Adipose tissue (tissue), 3 donors: ENCODE data around the gene TENM4. TPM values are rescaled to one million over a fixed set of nuclear protein-coding genes. Genes with fewer than 3 reads are reported as not detected.

Source experiments
- H3K27ac ChIP-seq: one replicate; pipeline ENCODE4 v1.5.1; 2013; ENCODE audit warnings: low read depth, low read length
- WGBS, 3 donors: extraction: QIAGEN DNeasy Blood & Tissue Kit; methylation state at CpG; one replicate each; pipeline ENCODE4 v1.1.7; 2013; 5-methylcytosine and 5-hydroxymethylcytosine counted together
- polyA plus RNA-seq, 3 donors: library from polyadenylated mRNA; stranded (reverse); fragments of 200-250 nt; gene quantifications; one replicate each; pipeline ENCODE4 v1.2.3, GENCODE V29; 2013
- donor health status: healthy with polysubstance abuse.
- donor health status: Bipolar disorder and iron deficiency.
- donor health status: healthy.

TENM4 gene
- polyA plus RNA-seq, 3 donors: 0.22 to 2.7 (median 0.41) TPM

DNA sequence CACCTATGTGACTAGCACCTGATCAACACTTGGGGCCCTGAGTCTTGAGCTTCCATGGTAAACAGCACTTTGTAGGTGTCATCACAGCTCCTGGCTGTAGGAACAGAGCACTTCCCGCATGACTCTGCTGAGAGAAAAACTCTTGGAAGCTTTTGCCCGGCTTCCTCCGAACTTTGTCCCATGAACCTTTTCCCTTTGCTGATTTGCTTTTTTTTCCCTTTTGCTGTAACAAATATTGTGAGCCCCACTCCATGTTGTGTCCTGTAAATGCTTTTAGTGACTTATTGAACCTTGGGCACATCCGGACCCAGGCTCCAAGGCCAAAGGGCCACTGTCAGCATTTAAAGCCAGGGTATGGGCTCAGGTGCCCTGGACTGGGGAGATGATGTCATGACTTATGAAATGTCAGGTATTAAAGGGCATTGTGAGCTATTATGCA is 391.1 kb downstream of the TENM4 start:
- WGBS, 3 donors: 80 to 91% (median 87%) methylated on average over 4 of the region's 4 CpGs
- H3K27ac ChIP-seq: no peak overlapping the region

DNA sequence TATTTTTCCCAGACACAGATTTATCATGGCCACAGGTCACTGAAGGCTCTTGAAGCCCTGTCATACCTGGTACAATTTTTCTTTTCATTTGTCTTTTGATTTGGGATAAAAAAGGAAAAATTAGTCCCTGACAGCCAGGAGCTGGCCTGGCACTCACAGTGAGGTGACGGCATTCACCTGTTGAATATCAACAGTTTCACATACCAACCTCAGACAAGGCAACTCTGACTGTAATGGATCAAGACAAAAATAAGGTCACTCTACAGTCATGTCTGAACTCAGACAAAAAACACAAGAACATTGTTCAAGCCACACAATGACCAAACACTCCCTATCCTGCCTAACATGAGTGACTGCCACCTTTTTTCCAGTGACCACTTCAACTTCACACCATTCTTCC is 392.9 kb downstream of the TENM4 start:
- WGBS, 3 donors: 63 to 100% (median 95%) methylated on average over 1 of the region's 1 CpG
- no peak overlapping the region for H3K27ac ChIP-seq

DNA sequence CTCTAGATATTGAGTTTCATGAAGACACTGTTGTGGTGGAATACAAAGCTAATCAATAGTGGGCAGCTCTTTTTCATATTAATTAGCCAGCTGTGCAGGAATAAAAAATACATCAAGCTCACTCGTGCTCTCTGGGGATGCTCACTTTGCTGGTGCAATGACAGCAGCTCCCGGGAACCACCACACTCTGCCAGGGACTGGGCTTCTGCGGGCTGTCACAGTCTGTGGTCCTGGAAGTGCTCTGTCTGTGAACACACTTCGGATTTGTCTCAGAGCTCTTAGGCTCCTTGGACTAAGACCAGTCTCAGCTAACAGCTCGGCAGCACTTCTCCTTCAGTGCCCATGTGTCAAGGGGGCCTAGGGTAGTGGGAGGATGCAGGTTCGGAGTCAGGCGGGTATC is 393.5 kb downstream of the TENM4 start:
- H3K27ac ChIP-seq: no peak overlapping the region
- 71 to 87% (median 86%) methylated on average over 7 of the region's 7 CpGs for WGBS, 3 donors

DNA sequence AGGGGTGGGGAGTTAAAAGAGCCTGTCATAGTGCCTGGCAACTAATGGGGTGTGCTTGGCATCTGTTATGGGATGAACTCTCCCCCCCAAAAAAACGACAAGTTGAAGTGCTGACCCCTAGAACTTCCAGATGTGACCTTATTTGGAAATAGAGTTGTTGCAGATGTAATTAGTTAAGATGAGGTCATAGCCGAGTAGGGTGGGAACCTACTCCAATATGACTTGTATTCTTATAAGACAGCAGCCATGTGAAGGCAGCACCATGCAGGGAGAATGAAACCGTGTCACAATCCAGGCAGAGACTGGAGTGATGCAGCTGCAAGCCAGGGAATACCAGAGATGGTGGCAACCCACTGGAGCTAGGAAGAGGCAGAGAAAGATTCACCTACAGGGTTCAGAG is 394.5 kb downstream of the TENM4 start:
- WGBS, 3 donors: 56 to 64% (median 62%) methylated on average over 3 of the region's 3 CpGs
- H3K27ac ChIP-seq: no peak overlapping the region

DNA sequence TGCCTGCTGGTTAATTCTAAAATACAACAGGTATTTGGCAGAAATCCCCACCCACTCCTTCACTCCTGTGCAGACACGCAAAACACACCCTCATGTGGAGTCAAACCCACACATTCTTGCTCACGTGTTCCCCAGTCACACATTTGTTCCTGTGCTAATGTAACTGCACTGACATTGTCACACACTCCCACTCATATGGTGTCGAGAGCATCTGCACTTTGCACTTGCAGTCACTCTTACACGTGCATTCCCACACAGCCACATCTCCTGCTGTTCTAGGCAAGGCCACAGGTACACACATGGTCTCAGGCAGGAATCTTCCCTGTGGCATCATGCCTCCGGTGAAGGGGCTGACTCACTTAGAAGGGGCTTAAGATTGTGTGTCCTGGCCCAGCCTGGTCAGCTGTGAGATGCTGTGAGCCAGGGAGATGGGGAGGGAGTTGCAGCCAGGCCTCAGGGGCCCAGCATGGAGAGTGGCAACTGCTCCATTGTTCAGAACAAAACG is 395.0 kb downstream of the TENM4 start:
- no peak overlapping the region for H3K27ac ChIP-seq
- WGBS, 3 donors: 55 to 71% (median 66%) methylated on average over 6 of the region's 6 CpGs

DNA sequence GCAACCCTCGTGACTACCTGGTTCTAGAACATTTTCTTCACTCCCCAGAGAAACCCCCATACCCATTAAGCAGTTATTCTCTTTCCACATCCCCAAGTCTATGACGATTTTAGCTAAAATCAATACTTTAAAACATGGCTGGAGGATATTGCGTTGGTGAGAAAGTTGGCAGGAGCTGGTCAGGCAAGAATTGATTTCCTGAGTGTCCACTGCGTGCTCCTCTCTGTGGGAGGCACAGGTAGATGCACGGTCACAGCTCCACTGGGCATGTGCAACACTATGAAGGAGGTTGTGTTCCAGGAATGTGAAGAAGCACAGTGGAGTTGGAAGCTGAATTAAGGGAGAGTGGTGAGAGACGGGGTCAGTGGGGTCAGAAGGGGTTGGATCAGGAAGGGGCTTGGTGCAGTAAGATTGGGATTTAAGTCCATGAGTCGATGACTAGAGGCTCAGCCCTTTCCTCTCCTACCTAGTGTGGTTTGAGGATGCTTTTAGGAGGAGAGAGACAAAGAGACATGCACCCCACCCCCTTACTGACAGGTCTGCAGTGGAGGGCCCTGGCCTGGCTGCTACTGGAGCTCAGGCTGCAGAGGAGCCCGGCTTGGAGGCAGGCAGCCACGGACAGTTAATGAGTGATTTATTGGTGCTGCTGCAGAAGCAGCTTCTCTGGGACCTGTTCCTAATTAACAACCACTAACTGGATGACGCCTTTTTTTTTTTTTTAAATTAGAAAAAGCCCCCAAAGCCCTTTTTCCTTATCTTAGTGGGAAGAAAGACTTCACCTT is 395.6 kb downstream of the TENM4 start:
- 45 to 77% (median 75%) methylated on average over 10 of the region's 10 CpGs for WGBS, 3 donors
- no peak overlapping the region for H3K27ac ChIP-seq

DNA sequence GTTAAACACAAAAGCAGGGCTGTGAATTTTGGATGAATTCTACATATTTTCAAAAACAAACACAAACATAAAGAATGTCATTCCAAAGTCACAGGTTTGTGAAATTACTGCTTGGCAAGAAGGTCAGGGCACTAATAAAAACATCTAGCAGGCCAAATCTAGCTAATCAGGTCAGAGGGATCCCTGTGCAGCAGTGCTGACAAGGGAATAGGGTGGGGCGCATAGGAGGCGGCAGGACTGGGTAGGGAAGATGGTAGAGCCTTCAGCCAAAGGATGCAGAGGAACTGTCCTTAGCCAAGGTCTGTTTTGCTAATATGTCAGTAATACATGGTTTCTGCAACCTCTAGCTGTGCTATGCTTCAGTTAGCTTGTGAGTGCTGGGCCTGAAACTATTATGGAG is 396.6 kb downstream of the TENM4 start:
- 81 to 94% (median 87%) methylated on average over 2 of the region's 2 CpGs for WGBS, 3 donors
- no peak overlapping the region for H3K27ac ChIP-seq

DNA sequence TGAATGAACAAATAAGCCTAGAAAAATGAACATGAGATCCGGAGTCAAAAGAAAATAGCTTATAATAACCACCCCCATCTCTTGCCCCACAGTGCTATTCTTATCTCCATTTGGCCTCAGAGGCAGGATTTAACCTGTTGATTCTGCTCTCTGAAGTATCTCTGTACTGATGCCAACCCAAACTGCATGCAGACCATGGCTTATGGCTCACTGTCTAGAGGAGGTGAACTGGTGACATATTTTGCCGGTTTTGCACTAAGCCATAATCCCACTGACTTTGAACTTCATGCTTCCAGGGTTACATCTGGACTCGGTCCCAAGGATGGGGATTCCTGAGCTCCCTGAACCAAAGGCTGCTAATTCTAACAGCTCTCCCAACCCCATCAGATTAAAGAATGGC is 397.1 kb downstream of the TENM4 start:
- H3K27ac ChIP-seq: no peak overlapping the region
- whole genome bisulfite sequencing, 3 donors: 56 to 85% (median 78%) methylated on average over 3 of the region's 3 CpGs

DNA sequence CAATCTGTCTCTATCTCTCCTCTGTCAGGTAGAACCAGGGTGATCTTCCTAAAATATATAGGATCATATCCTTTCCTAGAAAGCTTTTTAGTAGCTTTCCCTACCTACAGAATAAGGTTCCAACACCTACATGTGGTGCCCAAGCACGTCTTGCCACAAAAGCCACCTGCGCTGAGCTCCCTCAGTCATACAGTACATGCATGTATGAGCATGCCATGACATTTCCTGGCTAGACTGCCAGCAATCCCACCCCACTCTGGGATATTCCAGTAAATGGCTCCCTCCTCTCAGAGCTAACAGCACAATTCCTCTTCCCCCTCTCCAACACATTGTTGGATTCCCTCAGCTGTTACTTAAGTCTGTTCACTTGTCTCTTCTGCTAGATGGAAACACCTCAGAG is 398.0 kb downstream of the TENM4 start:
- H3K27ac ChIP-seq: no peak overlapping the region
- WGBS, 3 donors: 93 to 97% (median 94%) methylated on average over 2 of the region's 2 CpGs

DNA sequence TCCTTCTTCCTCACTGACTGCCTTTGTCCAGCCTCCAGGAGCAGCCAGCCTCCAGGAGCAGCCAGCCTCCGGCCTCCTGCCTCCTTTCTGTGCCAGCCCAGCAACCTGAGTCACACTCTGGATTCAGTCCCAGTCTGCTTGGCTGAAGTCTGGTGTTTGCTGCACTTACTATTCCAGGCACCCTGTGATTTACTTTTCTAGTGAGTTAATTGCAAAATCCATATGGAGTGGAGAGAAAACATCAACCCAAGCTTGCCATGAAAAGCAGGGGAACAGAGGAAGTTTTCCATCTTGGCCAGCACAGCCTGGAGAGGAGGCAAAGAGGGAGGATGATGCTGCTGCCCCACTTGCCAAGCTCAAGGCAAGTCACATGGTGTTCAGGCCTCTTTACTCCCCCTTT is 400.5 kb downstream of the TENM4 start:
- no peak overlapping the region for H3K27ac ChIP-seq
- 83 to 92% (median 91%) methylated on average over 1 of the region's 1 CpG for WGBS, 3 donors

DNA sequence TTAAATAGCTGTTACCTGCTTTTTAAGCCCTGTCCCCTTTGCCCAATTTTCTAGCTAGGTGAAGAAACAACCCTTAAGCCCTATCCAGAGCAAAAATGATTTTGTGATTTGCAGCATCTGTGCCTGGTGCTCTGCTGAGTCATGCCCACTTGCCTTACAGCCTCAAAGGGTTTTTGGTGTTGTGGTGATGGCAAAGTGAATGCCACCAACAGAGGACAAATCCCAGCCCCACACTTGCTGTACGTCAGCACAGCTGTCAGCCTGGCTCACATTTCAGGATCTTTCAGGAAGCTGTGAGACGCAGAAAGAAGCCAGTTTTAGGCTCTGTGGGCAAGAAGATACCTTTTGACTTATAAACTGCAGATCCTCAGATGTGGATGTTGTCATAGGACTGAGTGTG is 401.7 kb downstream of the TENM4 start:
- WGBS, 3 donors: 56 to 75% (median 58%) methylated on average over 2 of the region's 2 CpGs
- no peak overlapping the region for H3K27ac ChIP-seq

DNA sequence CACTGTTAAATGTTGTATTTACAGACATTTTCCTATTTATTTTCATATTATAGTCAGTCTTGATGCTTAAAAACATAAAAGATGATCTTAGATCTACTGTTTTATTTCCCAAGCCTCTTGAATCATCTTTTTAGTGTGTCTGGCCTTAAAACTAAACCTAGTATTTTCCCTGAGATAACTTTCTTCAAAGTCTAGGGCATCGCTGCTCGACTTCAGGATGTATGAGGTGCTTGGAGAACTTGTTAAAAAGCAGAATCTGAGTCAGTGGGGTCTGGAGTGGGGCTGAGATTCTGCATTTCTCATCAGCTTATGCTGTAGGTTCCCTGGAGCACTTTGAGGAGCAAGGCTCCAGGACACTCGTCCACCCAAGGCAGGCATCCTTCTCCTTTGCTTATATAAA is 404.9 kb downstream of the TENM4 start:
- no peak overlapping the region for H3K27ac ChIP-seq
- 57 to 60% (median 60%) methylated on average over 3 of the region's 3 CpGs for WGBS, 3 donors

DNA sequence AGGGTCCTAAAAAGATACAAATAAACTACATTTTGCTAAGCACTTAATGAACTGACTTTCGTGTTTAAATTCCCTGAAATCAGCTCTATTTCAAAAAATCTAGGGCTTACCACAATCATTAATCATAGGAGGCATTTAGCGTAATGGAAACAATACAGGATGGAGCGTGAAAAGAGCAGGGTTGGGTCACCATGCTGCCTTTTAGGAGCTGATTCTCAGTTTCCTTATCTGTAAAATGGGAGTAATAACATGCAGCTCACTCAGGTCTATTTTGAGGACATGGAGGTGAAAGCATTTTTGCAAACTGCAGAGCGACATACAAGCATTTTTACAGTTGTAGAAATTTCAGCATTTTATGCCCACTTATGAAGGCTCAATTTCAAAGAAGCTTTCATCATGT is 407.0 kb downstream of the TENM4 start:
- H3K27ac ChIP-seq: no peak overlapping the region
- 67 to 87% (median 79%) methylated on average over 4 of the region's 4 CpGs for WGBS, 3 donors

DNA sequence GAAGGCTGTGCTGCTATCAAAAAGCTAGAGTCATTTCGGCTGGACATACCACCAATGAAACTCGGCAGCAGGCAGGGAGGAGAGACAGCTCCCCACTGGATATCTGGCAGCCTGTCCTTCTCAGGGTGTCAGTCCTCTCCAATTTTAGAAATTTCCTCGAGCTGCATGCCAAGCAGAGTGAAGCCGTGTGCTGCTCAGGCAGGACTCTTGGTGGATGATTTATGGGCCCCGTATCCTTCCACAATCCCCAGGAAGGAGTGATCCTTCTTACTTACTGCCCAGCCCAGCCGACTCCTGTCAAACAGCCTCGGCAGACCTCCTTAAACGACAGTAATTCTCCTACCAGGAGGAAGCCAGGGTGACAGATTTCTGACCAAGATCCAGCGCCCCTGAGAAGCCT is 410.4 kb downstream of the TENM4 start:
- no peak overlapping the region for H3K27ac ChIP-seq
- WGBS, 3 donors: 17 to 58% (median 22%) methylated on average over 9 of the region's 9 CpGs

DNA sequence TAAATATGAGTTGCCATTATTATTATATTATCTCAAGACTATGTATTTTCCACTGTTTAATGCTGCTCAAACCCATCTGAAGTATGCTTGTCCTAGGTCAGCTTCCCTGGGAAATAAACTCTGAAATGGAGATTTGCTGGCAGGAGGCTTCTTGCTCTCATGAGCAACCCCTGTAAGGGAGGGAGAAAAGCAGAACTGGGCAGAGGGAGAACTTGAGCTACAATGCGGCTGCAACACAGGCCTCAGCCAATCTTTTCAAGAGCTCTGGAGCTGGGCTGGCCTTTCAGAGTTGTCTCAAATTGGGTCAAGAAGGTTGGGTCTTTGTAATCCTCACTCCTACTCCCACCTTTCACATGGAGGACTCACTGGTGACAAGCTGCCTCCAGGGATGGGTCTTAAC is 412.6 kb downstream of the TENM4 start:
- H3K27ac ChIP-seq: no peak overlapping the region
- 67 to 79% (median 75%) methylated on average over 1 of the region's 1 CpG for WGBS, 3 donors

DNA sequence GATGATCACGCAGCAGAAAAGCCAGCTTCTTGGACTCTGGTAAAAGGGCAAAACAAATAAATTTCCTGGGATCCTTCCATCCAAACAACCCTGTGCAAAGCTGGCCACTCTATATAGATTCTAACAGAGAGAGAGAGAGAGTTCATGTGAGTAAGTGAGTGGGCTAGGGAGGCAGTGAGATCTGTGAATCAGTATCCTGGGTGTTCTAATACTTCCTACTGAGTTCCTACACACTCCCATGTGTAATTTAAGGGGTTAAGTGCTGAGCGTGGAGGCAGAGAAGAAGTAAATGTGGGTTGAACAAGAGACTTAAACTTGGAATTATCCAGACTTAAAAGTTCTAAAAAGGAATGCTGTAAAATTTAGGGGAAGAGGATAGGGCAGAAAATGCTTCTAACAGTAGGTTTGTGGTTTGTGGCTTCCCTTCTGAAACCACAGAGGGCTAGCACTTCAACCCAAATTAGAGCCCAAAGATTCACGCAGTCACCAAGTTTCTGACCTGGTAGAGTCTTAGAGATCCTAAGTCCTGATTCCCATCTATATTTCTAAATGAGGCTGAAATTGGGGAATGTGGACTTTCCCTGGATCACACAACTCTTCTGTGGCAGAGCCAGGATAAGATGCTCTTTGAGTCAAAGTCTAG is 413.9 kb downstream of the TENM4 start:
- H3K27ac ChIP-seq: no peak overlapping the region
- 53 to 68% (median 56%) methylated on average over 3 of the region's 3 CpGs for WGBS, 3 donors

DNA sequence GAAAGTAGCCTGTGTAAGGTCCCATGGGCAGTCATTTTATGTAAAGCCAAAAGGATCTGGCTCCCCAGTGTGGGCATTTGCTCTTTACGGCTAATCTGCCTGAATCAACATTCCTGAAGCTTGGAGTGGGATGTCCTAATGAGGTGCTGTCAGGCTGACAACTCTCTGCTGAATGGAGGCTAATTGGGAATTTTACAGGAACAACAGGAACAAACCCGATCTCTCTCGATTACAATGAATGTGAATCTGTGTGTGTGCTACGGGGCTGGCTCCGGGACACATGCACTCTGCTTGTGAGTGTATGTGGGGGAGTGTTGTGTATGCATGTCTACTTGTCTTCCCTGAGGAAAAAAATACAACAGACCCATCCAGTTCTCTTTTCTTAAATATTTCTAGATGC is 415.2 kb downstream of the TENM4 start:
- WGBS, 3 donors: 42 to 55% (median 50%) methylated on average over 5 of the region's 5 CpGs
- H3K27ac ChIP-seq: no peak overlapping the region

DNA sequence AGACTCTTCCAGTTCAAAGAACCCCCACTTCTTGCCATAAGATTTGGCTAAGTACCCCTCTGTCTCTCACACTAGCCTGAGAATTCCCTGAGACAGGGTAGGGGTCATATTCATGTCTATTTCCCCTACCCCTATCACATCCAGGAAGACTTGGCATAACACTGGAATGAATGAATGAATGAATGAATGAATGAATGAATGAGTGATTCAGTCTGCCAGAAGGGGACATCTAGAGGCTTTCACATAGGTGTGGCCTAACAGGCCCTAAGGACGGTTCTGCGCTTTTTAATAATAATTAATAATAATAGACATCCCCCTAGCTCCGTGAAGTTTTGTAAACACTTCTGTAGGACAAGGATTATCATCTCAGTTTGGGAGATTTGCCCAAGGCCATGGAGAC is 415.7 kb downstream of the TENM4 start:
- WGBS, 3 donors: 76 to 79% (median 79%) methylated on average over 3 of the region's 3 CpGs
- H3K27ac ChIP-seq: no peak overlapping the region

DNA sequence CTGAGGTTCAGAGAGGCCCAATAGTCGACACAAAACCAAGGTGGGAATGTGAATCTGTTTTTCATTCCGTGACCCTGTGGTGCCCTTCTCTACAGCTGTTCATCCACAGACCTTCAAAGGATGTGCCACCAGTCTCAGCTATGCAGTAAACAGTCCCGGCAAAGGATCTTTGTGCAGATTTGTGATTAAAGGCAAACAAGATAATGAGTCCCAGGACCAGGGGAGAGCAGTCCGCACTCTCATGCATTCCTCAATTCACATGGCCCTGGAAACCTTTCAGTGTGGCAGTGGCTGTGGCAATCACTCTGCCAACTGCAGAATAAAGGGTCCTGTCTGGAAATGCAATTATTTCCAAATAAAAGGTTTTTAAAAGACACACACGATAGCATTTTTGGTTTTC is 418.6 kb downstream of the TENM4 start:
- WGBS, 3 donors: 58 to 89% (median 81%) methylated on average over 5 of the region's 5 CpGs
- no peak overlapping the region for H3K27ac ChIP-seq

DNA sequence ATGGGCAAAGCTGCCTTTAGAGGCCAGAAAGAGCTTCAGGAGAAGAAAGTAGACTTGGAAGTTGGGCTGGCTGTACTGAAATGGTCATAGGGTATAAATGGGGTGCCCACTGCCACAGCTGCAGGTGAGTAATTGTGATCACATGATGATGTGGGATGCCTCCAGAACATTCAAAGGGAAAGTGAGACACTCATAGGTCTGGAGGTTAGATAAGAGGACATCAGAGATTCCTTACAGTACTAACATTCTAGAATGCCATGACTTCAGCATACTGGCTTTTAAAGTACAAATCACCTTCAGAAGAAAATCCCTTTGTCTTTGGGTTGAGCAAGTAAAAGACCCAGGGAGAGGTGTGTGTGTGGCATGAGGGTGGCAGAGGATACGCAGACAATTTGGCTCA is 419.2 kb downstream of the TENM4 start:
- WGBS, 3 donors: 85 to 98% (median 94%) methylated on average over 1 of the region's 1 CpG
- H3K27ac ChIP-seq: no peak overlapping the region
